Prostate gland (tissue), 2 donors: ENCODE measurements around the gene DHX40. TPM values are rescaled to one million over a fixed set of nuclear protein-coding genes. Genes with fewer than 3 reads are reported as not detected.

ENCODE experiments used
- DNase-seq: peaks from one replicate; pipeline ENCODE4 v3.0.0-alpha.2; 2019; ENCODE audit warnings: low spot score
- H3K27ac ChIP-seq, 2 donors: fragments of 200-600 bp; sonication (generic); 2 replicates each; pipeline ENCODE4 v1.5.1; 2017 to 2019
- H3K27me3 ChIP-seq: fragments of 200-600 bp; sonication (generic); replicated peaks from 2 replicates; pipeline ENCODE4 v1.5.1; 2019; ENCODE audit not compliant: insufficient read depth
- H3K36me3 ChIP-seq, 2 donors: fragments of 200-600 bp; sonication (generic); 1 replicate in 1 of 2; 2 replicates in 1 of 2; pipeline versions ENCODE4 v1.5.1 to v1.8.1; 2017 to 2019
- H3K4me1 ChIP-seq: fragments of 200-600 bp; sonication (generic); replicated peaks from 2 replicates; pipeline ENCODE4 v1.5.1; 2019
- H3K4me3 ChIP-seq, 2 donors: fragments of 200-600 bp; sonication (generic); 2 replicates each; pipeline ENCODE4 v1.5.1; 2017 to 2019
- H3K9me3 ChIP-seq: fragments of 200-600 bp; sonication (generic); 2 replicates; pipeline ENCODE4 v1.5.1; 2017
- CTCF ChIP-seq, 4 experiments: fragments of 200-600 bp in 2 of 4; fragments of 450-650 bp in 2 of 4; sonication (generic) in 2 of 4; IDR thresholded peaks; 1 replicate in 3 of 4; 2 replicates in 1 of 4; pipeline ENCODE4 v1.5.1; 2016 to 2019; ENCODE audit warnings: antibody characterized with exemption in 4 of 4, mild to moderate bottlenecking in 2 of 4, moderate library complexity in 2 of 4
- POLR2A ChIP-seq: fragments of 450-650 bp; IDR thresholded peaks from one replicate; pipeline ENCODE4 v1.6.1; 2016; ENCODE audit warnings: antibody characterized with exemption, mild to moderate bottlenecking
- POLR2AphosphoS5 ChIP-seq: sonication (generic); formaldehyde crosslinking; IDR thresholded peaks from one replicate; pipeline ENCODE4 v1.6.1; 2017; ENCODE audit warnings: antibody characterized with exemption
- WGBS: methylation state at CpG from one replicate; pipeline ENCODE4 v1.1.5; 2018; 5-methylcytosine and 5-hydroxymethylcytosine counted together
- intact Hi-C: fragments of 100-400 bp; cut with DNase I; formaldehyde crosslinking; loops from one replicate; pipeline ENCODE4 v1.14.2; 2022
- total RNA-seq, 2 donors: library from RNA; depleted of rRNA; stranded (reverse); fragments of >200 nt; gene quantifications; one replicate each; pipeline ENCODE4 v1.1.0, GENCODE V29; 2016

Gene DHX40
- total RNA-seq, 2 donors from 2014 or later = 43.7 to 53.7 TPM

GRCh38 chr17:59631276-59631675, 65.9 kb downstream of the DHX40 start:
- intact Hi-C loops = no loop called here
- no peaks in the 10 kb centered on the region for H3K27me3 ChIP-seq
- no peaks in the 10 kb centered on the region for H3K36me3 ChIP-seq
- H3K4me3 ChIP-seq = no peak overlapping the region
- DNase-seq = no peak
- TF ChIP-seq POLR2A = no peak
- no peak for TF ChIP-seq CTCF (IDR thresholded peaks at IDR 0.05)
- TF ChIP-seq POLR2AphosphoS5 = no peak
- peaks cover 28% of the 10 kb centered on the region for H3K4me1 ChIP-seq
- H3K9me3 ChIP-seq = no peaks in the 10 kb centered on the region
- WGBS = 87% methylated on average over 1 of the region's 1 CpG
- no peak overlapping the region for H3K27ac ChIP-seq

- TF ChIP-seq CTCF (IDR thresholded peaks at IDR 0.05) (no peak), POLR2A (no peak), POLR2AphosphoS5 (no peak)
- intact Hi-C loops = no loop called here
- Histone ChIP-seq H3K9me3 (no peaks in the 10 kb centered on the region), H3K27me3 (no peaks in the 10 kb centered on the region), H3K4me1 (peaks cover 21% of the 10 kb centered on the region), H3K27ac (no peak overlapping the region), H3K4me3 (no peak overlapping the region), H3K36me3 (no peaks in the 10 kb centered on the region)
- 87% methylated on average over 6 of the region's 6 CpGs for WGBS
- no peak for DNase-seq
Measured at GRCh38 chr17:59632398-59632797, 67.0 kb downstream of the DHX40 start.

GRCh38 chr17:59633658-59634359, 68.4 kb downstream of the DHX40 start:
- intact Hi-C loops = no loop called here
- Histone ChIP-seq H3K27ac (no peak overlapping the region), H3K4me1 (peaks cover 12% of the 10 kb centered on the region), H3K9me3 (no peaks in the 10 kb centered on the region), H3K4me3 (no peak overlapping the region), H3K27me3 (no peaks in the 10 kb centered on the region), H3K36me3 (no peaks in the 10 kb centered on the region)
- DNase-seq = no peak
- 97% methylated on average over 5 of the region's 5 CpGs for WGBS
- TF ChIP-seq POLR2A = no peak
- no peak for TF ChIP-seq CTCF (IDR thresholded peaks at IDR 0.05)
- TF ChIP-seq POLR2AphosphoS5 = no peak

DNA sequence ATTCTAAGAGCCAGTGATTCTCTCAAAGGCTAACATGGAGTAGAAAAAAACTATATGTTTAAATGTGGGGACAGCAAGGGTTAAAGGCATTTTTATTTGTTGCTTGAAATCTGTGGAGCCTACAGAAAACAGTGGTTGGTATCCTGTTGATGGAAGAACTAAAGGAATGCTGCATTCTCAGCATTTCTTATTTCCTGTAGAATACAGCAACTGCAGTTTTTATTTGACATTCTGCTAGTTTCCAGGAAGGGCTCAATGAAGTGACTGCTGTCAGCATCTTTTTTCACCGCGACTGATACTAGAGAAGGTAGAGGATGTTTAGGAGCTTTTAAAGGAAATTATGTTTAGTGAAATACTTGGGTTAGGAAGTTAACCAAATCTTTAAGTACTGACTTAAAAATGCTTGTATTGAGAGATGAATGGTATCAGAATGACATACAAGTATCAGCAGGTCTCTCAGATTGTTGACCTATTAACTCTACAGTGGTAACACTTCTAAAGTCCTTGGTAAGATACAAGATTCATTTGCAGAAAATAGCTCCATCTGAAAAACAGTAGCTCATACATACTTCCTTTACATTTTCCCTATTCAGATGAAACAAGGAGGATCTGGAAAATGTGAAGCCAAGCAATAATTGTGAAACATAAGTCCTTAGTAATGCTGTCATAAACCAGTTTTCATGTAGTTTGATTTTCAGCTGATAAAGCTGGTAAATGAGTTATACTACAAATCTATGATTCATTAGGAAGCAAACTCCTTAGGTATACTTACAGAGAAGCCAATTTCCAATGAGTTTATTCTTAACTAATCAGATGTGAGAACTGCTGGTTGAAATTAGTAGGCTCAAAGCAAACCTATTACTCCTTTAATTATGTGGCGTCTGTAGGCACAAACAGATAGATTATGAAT, 69.5 kb downstream of the DHX40 start:
- no peaks in the 10 kb centered on the region for H3K36me3 ChIP-seq
- intact Hi-C loops = no loop called here
- TF ChIP-seq POLR2AphosphoS5 (no peak), CTCF (IDR thresholded peaks at IDR 0.05) (no peak), POLR2A (no peak)
- H3K4me1 ChIP-seq = peaks cover 12% of the 10 kb centered on the region
- DNase-seq = no peak
- H3K9me3 ChIP-seq = no peaks in the 10 kb centered on the region
- H3K27ac ChIP-seq = no peak overlapping the region
- H3K4me3 ChIP-seq = no peak overlapping the region
- H3K27me3 ChIP-seq = no peaks in the 10 kb centered on the region
- WGBS = 35% methylated on average over 3 of the region's 3 CpGs
